Measurements from ENCODE around the gene DIAPH2.

GRCh38 chrX:96979766-96980165, 295.1 kb downstream of the DIAPH2 start:
- TF ChIP-seq RNF2 (IDR thresholded peaks at IDR 0.05), result no peak
- no peak for TF ChIP-seq SREBF2 (CRISPR knock-in tag; IDR thresholded peaks at IDR 0.05)
- TF ChIP-seq CTCF (IDR thresholded peaks at IDR 0.05 in 2 of 3, conservative IDR thresholded peaks at IDR 0.05 in 1 of 3; ENCODE audit: insufficient read depth in 2 of 3, low read depth in 1 of 3, low read length in 3 of 3), result no peak
- no peak for TF ChIP-seq PRPF4 (IDR thresholded peaks at IDR 0.05; ENCODE audit: insufficient read depth, low read depth, low read length, poor library complexity, severe bottlenecking)
- no peak for TF ChIP-seq GATAD2B (IDR thresholded peaks at IDR 0.05; ENCODE audit: borderline replicate concordance)
- no peak for TF ChIP-seq KDM1A (IDR thresholded peaks at IDR 0.05)
- TF ChIP-seq RFX5 (IDR thresholded peaks at IDR 0.05; ENCODE audit: low read depth, low read length), result no peak
- TF ChIP-seq CEBPB (tag; IDR thresholded peaks at IDR 0.05), result no peak
- TF ChIP-seq BRCA1 (IDR thresholded peaks at IDR 0.05), result no peak
- no peak for TF ChIP-seq BRCA1 (CRISPR knock-in tag; IDR thresholded peaks at IDR 0.05)
- TF ChIP-seq ZBTB12 (CRISPR knock-in tag; IDR thresholded peaks at IDR 0.05), result no peak
- no peak for TF ChIP-seq TAF1 (IDR thresholded peaks at IDR 0.05; ENCODE audit: control insufficient read depth, extremely low read depth, insufficient read depth, low read length, severe bottlenecking)
